ENCODE data around the gene A2M. TPM values are rescaled to one million over a fixed set of nuclear protein-coding genes. Genes with fewer than 3 reads are reported as not detected.

Gene A2M
- total and polyA plus RNA-seq, 2 of the 4 experiments (the other 2 are of a cell fraction), result 1.1 to 3.2 TPM

DNA sequence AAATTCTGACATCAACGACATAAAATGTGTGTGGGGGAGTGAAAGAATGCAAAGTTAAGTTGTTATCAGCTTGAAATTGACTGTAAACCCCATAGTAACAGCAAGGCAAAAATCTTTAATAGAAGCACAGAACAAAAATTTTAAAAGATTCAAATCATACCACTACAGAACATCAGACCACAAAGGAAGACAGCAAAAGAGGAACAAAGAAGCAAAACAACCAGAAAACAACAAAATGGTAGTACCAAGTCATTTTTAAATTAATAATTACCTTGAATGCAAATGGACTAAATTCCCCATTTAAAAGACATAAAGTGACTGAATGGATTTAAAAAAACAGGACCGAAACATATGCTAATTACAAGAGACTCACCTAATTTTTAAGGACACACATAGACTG, 31.3 kb downstream of the A2M start:
- H3K56ac ChIP-seq (ENCODE audit: extremely low read depth, insufficient read depth, low read length), result no peak overlapping the region
- in situ Hi-C loops (cut with MboI; ENCODE audit: low sequenced_read_pairs) (no loop called here), intact Hi-C loops (cut with micrococcal nuclease) (no loop called here), dilution Hi-C loops (cut with HindIII; ENCODE audit: low sequenced_read_pairs, unreplicated experiment) (no loop called here)
- no peak overlapping the region for H3K4ac ChIP-seq (ENCODE audit: low read depth, low read length)
- H3K9me1 ChIP-seq (ENCODE audit: insufficient read depth, low read length), result no peaks in the 10 kb centered on the region
- H3K27me3 ChIP-seq (ENCODE audit: control insufficient read depth, insufficient read depth, low read length), result no peaks in the 10 kb centered on the region
- H2AK5ac ChIP-seq (ENCODE audit: low read depth, low read length), result no peak overlapping the region
- H3K4me2 ChIP-seq (ENCODE audit: low read depth, low read length), result no peak overlapping the region
- no peak overlapping the region for H2BK120ac ChIP-seq (ENCODE audit: low read depth, low read length)
- no peak overlapping the region for H3K9ac ChIP-seq (ENCODE audit: low read depth, low read length)
- no peak overlapping the region for H4K5ac ChIP-seq (ENCODE audit: low read depth, low read length)
- H3K4me1 ChIP-seq (ENCODE audit: control insufficient read depth, insufficient read depth, low read length), result no peaks in the 10 kb centered on the region
- TF ChIP-seq RAD21 (IDR thresholded peaks at IDR 0.05; ENCODE audit: low read length) (no peak), SMC3 (IDR thresholded peaks at IDR 0.05; ENCODE audit: low read depth, low read length) (no peak), CEBPB (IDR thresholded peaks at IDR 0.05; ENCODE audit: low read depth, low read length) (no peak), POLR2A (IDR thresholded peaks at IDR 0.05; ENCODE audit: low read depth, low read length) (no peak), CHD1 (IDR thresholded peaks at IDR 0.05; ENCODE audit: low read depth, low read length) (no peak), MAFK (IDR thresholded peaks at IDR 0.05; ENCODE audit: low read depth, low read length) (no peak), NFE2L2 (IDR thresholded peaks at IDR 0.05; ENCODE audit: low read depth, low read length) (no peak)
- TF ChIP-seq, protein P1, sequence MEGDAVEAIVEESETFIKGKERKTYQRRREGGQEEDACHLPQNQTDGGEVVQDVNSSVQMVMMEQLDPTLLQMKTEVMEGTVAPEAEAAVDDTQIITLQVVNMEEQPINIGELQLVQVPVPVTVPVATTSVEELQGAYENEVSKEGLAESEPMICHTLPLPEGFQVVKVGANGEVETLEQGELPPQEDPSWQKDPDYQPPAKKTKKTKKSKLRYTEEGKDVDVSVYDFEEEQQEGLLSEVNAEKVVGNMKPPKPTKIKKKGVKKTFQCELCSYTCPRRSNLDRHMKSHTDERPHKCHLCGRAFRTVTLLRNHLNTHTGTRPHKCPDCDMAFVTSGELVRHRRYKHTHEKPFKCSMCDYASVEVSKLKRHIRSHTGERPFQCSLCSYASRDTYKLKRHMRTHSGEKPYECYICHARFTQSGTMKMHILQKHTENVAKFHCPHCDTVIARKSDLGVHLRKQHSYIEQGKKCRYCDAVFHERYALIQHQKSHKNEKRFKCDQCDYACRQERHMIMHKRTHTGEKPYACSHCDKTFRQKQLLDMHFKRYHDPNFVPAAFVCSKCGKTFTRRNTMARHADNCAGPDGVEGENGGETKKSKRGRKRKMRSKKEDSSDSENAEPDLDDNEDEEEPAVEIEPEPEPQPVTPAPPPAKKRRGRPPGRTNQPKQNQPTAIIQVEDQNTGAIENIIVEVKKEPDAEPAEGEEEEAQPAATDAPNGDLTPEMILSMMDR (conservative IDR thresholded peaks at IDR 0.05; ENCODE audit: low read depth, low read length), result no peak
- TF ChIP-seq, protein P2, sequence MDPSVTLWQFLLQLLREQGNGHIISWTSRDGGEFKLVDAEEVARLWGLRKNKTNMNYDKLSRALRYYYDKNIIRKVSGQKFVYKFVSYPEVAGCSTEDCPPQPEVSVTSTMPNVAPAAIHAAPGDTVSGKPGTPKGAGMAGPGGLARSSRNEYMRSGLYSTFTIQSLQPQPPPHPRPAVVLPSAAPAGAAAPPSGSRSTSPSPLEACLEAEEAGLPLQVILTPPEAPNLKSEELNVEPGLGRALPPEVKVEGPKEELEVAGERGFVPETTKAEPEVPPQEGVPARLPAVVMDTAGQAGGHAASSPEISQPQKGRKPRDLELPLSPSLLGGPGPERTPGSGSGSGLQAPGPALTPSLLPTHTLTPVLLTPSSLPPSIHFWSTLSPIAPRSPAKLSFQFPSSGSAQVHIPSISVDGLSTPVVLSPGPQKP (IDR thresholded peaks at IDR 0.05; ENCODE audit: borderline replicate concordance, low read depth, low read length), result no peak
- TF ChIP-seq, protein P3, sequence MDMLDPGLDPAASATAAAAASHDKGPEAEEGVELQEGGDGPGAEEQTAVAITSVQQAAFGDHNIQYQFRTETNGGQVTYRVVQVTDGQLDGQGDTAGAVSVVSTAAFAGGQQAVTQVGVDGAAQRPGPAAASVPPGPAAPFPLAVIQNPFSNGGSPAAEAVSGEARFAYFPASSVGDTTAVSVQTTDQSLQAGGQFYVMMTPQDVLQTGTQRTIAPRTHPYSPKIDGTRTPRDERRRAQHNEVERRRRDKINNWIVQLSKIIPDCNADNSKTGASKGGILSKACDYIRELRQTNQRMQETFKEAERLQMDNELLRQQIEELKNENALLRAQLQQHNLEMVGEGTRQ (IDR thresholded peaks at IDR 0.05; ENCODE audit: low read depth, low read length), result no peak
- H4K91ac ChIP-seq (ENCODE audit: insufficient read depth, low read depth, low read length), result no peak overlapping the region
- no peak overlapping the region for H3K18ac ChIP-seq (ENCODE audit: low read depth, low read length)
- ChIA-PET CTCF (no interaction called here), POLR2A (ENCODE audit: unreplicated experiment) (no interaction called here)
- H2AFZ ChIP-seq (replicated peaks; ENCODE audit: low read length, poor library complexity), result no peak overlapping the region
- DNase-seq (no peak), ATAC-seq (ENCODE audit: low read depth) (no peak)
- no peaks in the 10 kb centered on the region for H3K36me3 ChIP-seq (ENCODE audit: control insufficient read depth, insufficient read depth, low read length)
- no peak overlapping the region for H2BK15ac ChIP-seq (ENCODE audit: low read depth, low read length)
- BruUV-seq (replicated peaks), result no TSS peak
- no peaks in the 10 kb centered on the region for H3K9me3 ChIP-seq (ENCODE audit: control insufficient read depth, insufficient read depth, low read length)
- no peak overlapping the region for H2BK5ac ChIP-seq (ENCODE audit: low read depth, low read length, poor library complexity, severe bottlenecking)
- no peak overlapping the region for H2BK20ac ChIP-seq (ENCODE audit: low read depth, low read length)
- H3K4me3 ChIP-seq (ENCODE audit: insufficient read depth, low read depth, low read length), result no peak overlapping the region
- no CpG with 5 or more reads among the region's 2 CpGs for WGBS, 2 experiments (ENCODE audit: extremely low coverage in 2 of 2, insufficient read length in 1 of 2)
- no peaks in the 10 kb centered on the region for H3K79me1 ChIP-seq (ENCODE audit: low read depth in 1 of 2, low read length in 2 of 2)
- H2AK9ac ChIP-seq (replicated peaks; ENCODE audit: low read depth, low read length, poor library complexity), result no peak overlapping the region
- no peaks in the 10 kb centered on the region for H4K20me1 ChIP-seq (ENCODE audit: insufficient read depth, low read length)
- H4K8ac ChIP-seq (ENCODE audit: low read depth in 2 of 2, low read length in 2 of 2), result no peak overlapping the region
- H3K27ac ChIP-seq (ENCODE audit: insufficient read depth, low read length), result no peak overlapping the region
- H3K14ac ChIP-seq (replicated peaks; ENCODE audit: low read depth, low read length), result no peak overlapping the region
- H3K23ac ChIP-seq (ENCODE audit: low read depth, low read length), result no peak overlapping the region
